K562 (cell line): ENCODE results near the gene ZMYND15. TPM values are rescaled to one million over a fixed set of nuclear protein-coding genes. Genes with fewer than 3 reads are reported as not detected.

Source experiments
- ATAC-seq: fragments of 200-7000 bp; cut with Tn5 transposase; 3 replicates; pipeline ENCODE4 v1.9.1; 2020; ENCODE audit warnings: moderate library complexity
- Bru-seq: library from RNA; stranded (reverse); fragments of 400-500 nt; gene quantifications from one replicate; lab custom pipeline; 2021; lab: Mats Ljungman, UMichigan
- BruChase-seq, 2 experiments: library from RNA; stranded (reverse); fragments of 400-500 nt; gene quantifications; one replicate each; lab custom pipeline; 2021; lab: Mats Ljungman, UMichigan
- BruUV-seq: library from RNA; stranded (reverse); fragments of 400-500 nt; replicated peaks from 2 replicates; lab custom pipeline; 2021; lab: Mats Ljungman, UMichigan
- CTCF ChIA-PET: fragments of 300-600 bp; formaldehyde crosslinking; extraction: SDS; loops from one replicate; lab custom pipeline; 2021; ENCODE audit warnings: low intra/inter-chr PET ratio; lab: Yijun Ruan, JAX
- POLR2A ChIA-PET: fragments of 300-600, 350-650 bp; sonication (Branson Sonifier 250); formaldehyde crosslinking; extraction: SDS; loops from one replicate; lab custom pipeline; 2021; ENCODE audit warnings: antibody characterized with exemption, inconsistent platforms; lab: Yijun Ruan, JAX
- DNase-seq, 4 experiments: peaks; one replicate each; pipeline versions ENCODE4 v3.0.0 to v3.0.0-alpha.2; 2011 to 2018; ENCODE audit warnings: low spot score in 3 of 4, mixed read lengths in 3 of 4; ENCODE audit errors: extremely low read depth in 1 of 4
- FAIRE-seq: peaks from 2 replicates; lab custom pipeline; 2011; peaks lifted over from hg19 to GRCh38; lab: Jason Lieb, UNC
- H2AFZ ChIP-seq: 2 replicates; pipeline ENCODE4 v1.6.0; 2011; ENCODE audit warnings: low read depth, low read length, control low read depth, inconsistent platforms
- H3K27ac ChIP-seq: fragments of 200-600 bp; 3 replicates; pipeline ENCODE4 v1.8.0; 2011; ENCODE audit warnings: low read depth, mild to moderate bottlenecking, control low read depth, inconsistent platforms, low read length, moderate library complexity, mixed read lengths; ENCODE audit errors: extremely low read depth
- H3K27me3 ChIP-seq, 2 experiments: fragments of 300-600 bp in 1 of 2; 2 replicates in 1 of 2; 3 replicates in 1 of 2; pipeline versions ENCODE4 v1.6.0 to v1.8.0; 2011; ENCODE audit warnings: inconsistent platforms in 2 of 2, low read length in 2 of 2, mild to moderate bottlenecking in 1 of 2, mixed read lengths in 1 of 2, moderate library complexity in 1 of 2; ENCODE audit not compliant: control insufficient read depth in 2 of 2, insufficient read depth in 2 of 2
- H3K36me3 ChIP-seq: fragments of 300-600 bp; 3 replicates; pipeline ENCODE4 v1.8.0; 2011; ENCODE audit warnings: mild to moderate bottlenecking, low read length, inconsistent platforms; ENCODE audit not compliant: control insufficient read depth, insufficient read depth
- H3K4me1 ChIP-seq, 2 experiments: fragments of 200-600 bp in 1 of 2; replicated peaks in 1 of 2; 2 replicates in 1 of 2; 3 replicates in 1 of 2; pipeline versions ENCODE4 v1.5.1 to v1.8.0; 2011; ENCODE audit warnings: inconsistent platforms in 2 of 2, low read length in 2 of 2, mild to moderate bottlenecking in 1 of 2, mixed read lengths in 1 of 2, moderate library complexity in 1 of 2; ENCODE audit not compliant: control insufficient read depth in 2 of 2, insufficient read depth in 2 of 2
- H3K4me2 ChIP-seq: 2 replicates; pipeline ENCODE4 v1.6.1; 2011; ENCODE audit warnings: low read length, control low read depth, inconsistent platforms, mixed read lengths; ENCODE audit not compliant: insufficient read depth
- H3K4me3 ChIP-seq: fragments of 200-600 bp; sonication (generic), shearing (Covaris generic); 2 replicates; pipeline ENCODE4 v1.5.1; 2016; ENCODE audit warnings: control low read depth, inconsistent platforms
- H3K79me2 ChIP-seq: fragments of 200-600 bp; 3 replicates; pipeline ENCODE4 v1.8.0; 2011; ENCODE audit warnings: low read length, inconsistent platforms; ENCODE audit not compliant: control insufficient read depth, insufficient read depth
- H3K9ac ChIP-seq, 2 experiments: 2 replicates each; pipeline versions ENCODE4 v1.6.0 to v1.6.1; 2011; ENCODE audit warnings: low read depth in 2 of 2, low read length in 2 of 2, control low read depth in 1 of 2, inconsistent platforms in 1 of 2, mild to moderate bottlenecking in 1 of 2, mixed read lengths in 1 of 2; ENCODE audit not compliant: insufficient read depth in 1 of 2
- H3K9me1 ChIP-seq: one replicate; pipeline ENCODE4 v1.6.0; 2011; ENCODE audit warnings: inconsistent platforms, mild to moderate bottlenecking, low read length, moderate library complexity; ENCODE audit not compliant: control insufficient read depth, insufficient read depth
- H3K9me3 ChIP-seq: replicated peaks from 2 replicates; pipeline ENCODE4 v1.5.1; 2011; ENCODE audit warnings: low read depth, low read length, inconsistent platforms; ENCODE audit not compliant: control insufficient read depth, insufficient read depth
- H4K20me1 ChIP-seq: replicated peaks from 2 replicates; pipeline ENCODE4 v1.6.1; 2011; ENCODE audit warnings: low read length, inconsistent platforms, mixed read lengths; ENCODE audit not compliant: control insufficient read depth, insufficient read depth
- CREM ChIP-seq: IDR thresholded peaks from 2 replicates; pipeline ENCODE4 v1.6.1; 2014; ENCODE audit warnings: antibody characterized with exemption, low read depth
- EGR1 ChIP-seq: fragments of 450-650 bp; conservative IDR thresholded peaks from 2 replicates; pipeline ENCODE4 v1.6.1; 2017; ENCODE audit warnings: mild to moderate bottlenecking
- ETV6 ChIP-seq, 3 experiments: fragments of 150-350 bp in 1 of 3; sonication (generic) in 1 of 3; formaldehyde crosslinking in 1 of 3; IDR thresholded peaks; 2 replicates each; pipeline versions ENCODE4 v1.6.1 to v1.8.0; 2014 to 2022; ENCODE audit warnings: borderline replicate concordance in 2 of 3, low read depth in 2 of 3, antibody characterized with exemption in 1 of 3, low read length in 1 of 3, mild to moderate bottlenecking in 1 of 3, missing genetic modification reagents in 1 of 3
- FOXP1 ChIP-seq: sonication (generic); formaldehyde crosslinking; IDR thresholded peaks from 2 replicates; pipeline ENCODE4 v1.8.0; 2022; ENCODE audit warnings: mild to moderate bottlenecking, missing genetic modification reagents
- THRAP3 ChIP-seq: fragments of 450-650 bp; IDR thresholded peaks from 2 replicates; pipeline ENCODE4 v1.6.1; 2016; ENCODE audit warnings: mild to moderate bottlenecking, inconsistent platforms, borderline replicate concordance
- ZNF133 ChIP-seq: fragments of 250-450 bp; sonication (Bioruptor Pico); IDR thresholded peaks from 2 replicates; pipeline ENCODE4 v1.4.0; 2020; ENCODE audit warnings: mild to moderate bottlenecking
- WGBS: fragments of 100-300 bp; shearing (Covaris generic); methylation state at CpG from one replicate; pipeline ENCODE4 v1.1.6; 2016; ENCODE audit warnings: low coverage, mixed read lengths; ENCODE audit not compliant: insufficient coverage; ENCODE audit errors: missing lambda C conversion rate; 5-methylcytosine and 5-hydroxymethylcytosine counted together
- in situ Hi-C: fragments of 300-500 bp; cut with MboI; formaldehyde crosslinking; loops from 4 replicates; pipeline ENCODE4 v1.15.0; 2018; ENCODE audit warnings: inconsistent platforms, mixed read lengths
- intact Hi-C: fragments of 100-400 bp; cut with micrococcal nuclease; formaldehyde crosslinking; loops from 2 replicates; pipeline ENCODE4 v1.14.2; 2022
- long read RNA-seq, 3 experiments: library from polyadenylated mRNA in 2 of 3; library from RNA in 1 of 3; unstranded in 2 of 3; stranded (forward) in 1 of 3; transcript quantifications; one replicate each; pipeline ENCODE4 v2.0.0, GENCODE V29; 2019 to 2022
- polyA minus RNA-seq, 3 experiments: library from RNA; depleted of rRNA, polyadenylated mRNA; stranded (reverse); fragments of >200 nt; gene quantifications; 2 replicates each; pipeline ENCODE4 v1.2.3, GENCODE V29; 2011
- polyA plus RNA-seq, 8 experiments: library from polyadenylated mRNA; depleted of rRNA in 4 of 8; stranded (reverse) in 5 of 8; unstranded in 3 of 8; fragments of >200 nt; fragmentation: Nextera tagmentation in 2 of 8; fragmentation: Illumina TruSeq in 1 of 8; extraction: Ambion mirVana in 2 of 8; extraction: Trizol in 1 of 8; gene quantifications; 2 replicates each; pipeline versions ENCODE4 v1.2.1 to v1.2.3, GENCODE V29; 2011 to 2014; ENCODE audit warnings: inconsistent platforms in 1 of 8, missing spikeins in 1 of 8
- total RNA-seq, 7 experiments: library from RNA; depleted of rRNA in 6 of 7; stranded (reverse); fragments of >200 nt in 6 of 7; fragmentation: Illumina TruSeq in 2 of 7; extraction: Trizol in 2 of 7; gene quantifications; 2 replicates each; pipeline versions ENCODE4 v1.2.1 to v1.2.3, GENCODE V29; 2011 to 2021; ENCODE audit warnings: low replicate concordance in 1 of 7
- TF ChIP-seq, protein P1 (sequence below): sonication (generic); formaldehyde crosslinking; IDR thresholded peaks from 2 replicates; pipeline ENCODE4 v1.8.1; 2022; ENCODE audit warnings: missing genetic modification reagents
- TF ChIP-seq, protein P2 (sequence below): IDR thresholded peaks from 2 replicates; pipeline ENCODE4 v1.6.1; 2014; ENCODE audit warnings: antibody characterized with exemption
- TF ChIP-seq, protein P3 (sequence below): fragments of 450-650 bp; formaldehyde crosslinking; conservative IDR thresholded peaks from 2 replicates; pipeline ENCODE4 v1.4.0; 2022; ENCODE audit warnings: mild to moderate bottlenecking, missing genetic modification characterization

Gene ZMYND15, protein sequence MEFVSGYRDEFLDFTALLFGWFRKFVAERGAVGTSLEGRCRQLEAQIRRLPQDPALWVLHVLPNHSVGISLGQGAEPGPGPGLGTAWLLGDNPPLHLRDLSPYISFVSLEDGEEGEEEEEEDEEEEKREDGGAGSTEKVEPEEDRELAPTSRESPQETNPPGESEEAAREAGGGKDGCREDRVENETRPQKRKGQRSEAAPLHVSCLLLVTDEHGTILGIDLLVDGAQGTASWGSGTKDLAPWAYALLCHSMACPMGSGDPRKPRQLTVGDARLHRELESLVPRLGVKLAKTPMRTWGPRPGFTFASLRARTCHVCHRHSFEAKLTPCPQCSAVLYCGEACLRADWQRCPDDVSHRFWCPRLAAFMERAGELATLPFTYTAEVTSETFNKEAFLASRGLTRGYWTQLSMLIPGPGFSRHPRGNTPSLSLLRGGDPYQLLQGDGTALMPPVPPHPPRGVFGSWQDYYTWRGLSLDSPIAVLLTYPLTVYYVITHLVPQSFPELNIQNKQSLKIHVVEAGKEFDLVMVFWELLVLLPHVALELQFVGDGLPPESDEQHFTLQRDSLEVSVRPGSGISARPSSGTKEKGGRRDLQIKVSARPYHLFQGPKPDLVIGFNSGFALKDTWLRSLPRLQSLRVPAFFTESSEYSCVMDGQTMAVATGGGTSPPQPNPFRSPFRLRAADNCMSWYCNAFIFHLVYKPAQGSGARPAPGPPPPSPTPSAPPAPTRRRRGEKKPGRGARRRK
- not detected in 2 replicates for total RNA-seq (2011; cell fraction: chromatin; rRNA removed; ENCODE audit: low replicate concordance)
- total RNA-seq (2011; cell fraction: nucleolus; rRNA removed): not detected in 2 replicates
- total RNA-seq (2011; cell fraction: nucleoplasm; rRNA removed): not detected in 2 replicates
- total RNA-seq (2014; rRNA removed) (not detected in 2 replicates), total RNA-seq (2014; rRNA removed; fragmentation: Illumina TruSeq; extraction: Trizol) (not detected in 2 replicates), total RNA-seq (2015; rRNA removed; fragmentation: Illumina TruSeq; extraction: Trizol) (not detected in 2 replicates), total RNA-seq (2021) (0.09 TPM in 1 of 2 replicates, not detected in the other), polyA plus RNA-seq (2011; rRNA removed) (not detected in 2 replicates), polyA plus RNA-seq (2014; fragmentation: Illumina TruSeq; extraction: Trizol) (not detected in 2 replicates), polyA plus RNA-seq (2014; fragmentation: Nextera tagmentation; extraction: Ambion mirVana) (not detected), polyA plus RNA-seq (2014; rRNA removed) (not detected in 2 replicates), polyA minus RNA-seq (2011; rRNA and poly(A)+ RNA removed) (not detected in 2 replicates), Bru-seq, nascent RNA (percentile 16 among the genes with signal in this experiment), BruChase-seq, experiment 1, labeled RNA remaining after a 2-hour chase (not detected), BruChase-seq, experiment 2, labeled RNA remaining after a 6-hour chase (not detected)
- not detected in 2 replicates for polyA plus RNA-seq (2011; cell fraction: cytosol; rRNA removed)
- 0.04 TPM in 1 of 2 replicates, not detected in the other for polyA plus RNA-seq (2011; cell fraction: nucleus; rRNA removed)
- not detected in 2 replicates for polyA plus RNA-seq (2012)
- polyA minus RNA-seq (2011; cell fraction: cytosol; rRNA and poly(A)+ RNA removed): not detected in 2 replicates
- polyA minus RNA-seq (2011; cell fraction: nucleus; rRNA and poly(A)+ RNA removed): not detected in 2 replicates
- long read RNA-seq, experiment 1: 0 reads
- long read RNA-seq, experiment 2: 0 reads
- long read RNA-seq, experiment 3: 0 reads

DNA sequence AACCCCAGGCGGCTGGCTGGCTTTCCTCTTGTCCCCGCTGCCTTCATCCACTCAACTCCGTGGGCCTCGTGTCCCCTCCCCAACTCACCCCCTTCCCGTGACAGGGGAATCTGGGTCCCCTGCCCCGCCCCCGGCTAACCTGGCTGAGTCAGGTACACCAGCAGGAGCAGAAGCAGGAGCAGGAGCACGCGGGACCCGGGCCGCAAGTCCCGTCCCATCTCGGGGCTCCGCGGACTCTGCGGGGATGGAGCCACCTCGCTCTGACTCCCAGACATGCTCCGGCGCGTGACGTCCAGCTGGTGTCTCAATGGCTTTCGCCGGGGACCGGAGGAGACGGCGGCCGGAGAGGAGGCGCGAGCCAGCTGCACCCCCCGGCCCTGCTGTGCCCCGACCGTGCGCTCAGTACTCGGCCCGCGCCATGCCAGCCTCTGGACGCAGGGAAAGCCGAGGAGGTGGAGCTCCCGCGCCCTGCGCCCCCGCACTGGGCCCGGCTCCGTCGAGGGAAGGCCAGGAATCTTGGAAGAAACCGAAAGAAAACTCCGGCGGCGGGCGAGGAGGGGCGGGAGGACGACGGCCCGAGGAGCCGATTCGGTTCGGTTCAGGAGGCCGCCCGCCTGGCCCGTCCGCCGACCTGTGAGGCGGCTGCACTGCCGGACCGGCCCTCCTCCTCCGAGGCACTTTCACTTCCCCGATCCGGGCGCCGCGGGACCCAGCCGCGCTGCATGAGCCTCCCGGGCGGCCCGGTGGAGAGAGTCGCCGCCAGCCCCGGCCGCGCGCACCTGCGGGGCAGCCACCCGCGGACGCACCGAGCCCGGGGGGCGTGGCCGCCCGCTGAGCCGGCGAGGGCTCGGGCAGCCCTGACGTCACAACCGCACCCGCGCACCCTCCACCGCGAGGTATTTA is at the start of gene ZMYND15, which contains the start of gene CXCL16:
ZMYND15 (plus strand) TSS at position 712 of the 903 bp plus-strand sequence. CDS start 716 bp downstream, outside the sequence.
CXCL16 (minus strand) TSS at position 807 of the 903 bp plus-strand sequence; CDS start at position 218, 589 bp downstream.
- under 1% methylated on average over 44 of the region's 100 CpGs for WGBS
- DNase-seq (peak; percentile 21 to 79 (median 60)), ATAC-seq (peak; percentile 68), FAIRE-seq (no peak)
- Histone ChIP-seq H3K27ac (no peak within 1 kb of the TSS), H3K9ac (peak within 1 kb of the TSS in 1 of 2 experiments; percentile 83; a peak in 2 of 4 replicates), H3K36me3 (no peaks in the 10 kb centered on the region), H3K4me1 (peaks cover 4 to 15% of the 10 kb centered on the region in 2 experiments; a peak in 3 of 5 replicates), H3K4me3 (peak within 1 kb of the TSS; percentile 43), H3K4me2 (peak within 1 kb of the TSS; percentile 72), H4K20me1 (no peaks in the 10 kb centered on the region), H3K9me1 (no peaks in the 10 kb centered on the region), H3K9me3 (no peaks in the 10 kb centered on the region), H3K27me3 (peaks cover 15 to 40% of the 10 kb centered on the region in 2 experiments), H2AFZ (peak within 1 kb of the TSS; percentile 68), H3K79me2 (no peaks in the 10 kb centered on the region)
- CTCF ChIA-PET: interaction anchor here (0.7 kb wide), 1 partner anchor 402 kb away, joined by 3 read pairs; no protein-coding TSS in a partner anchor
- intact Hi-C loops (no loop called here), in situ Hi-C loops (no loop called here)
- no TSS peak for BruUV-seq
- POLR2A ChIA-PET: interaction anchor here (1.1 kb wide), 1 partner anchor 16 kb away, joined by 4 read pairs; no protein-coding TSS in a partner anchor
- TF ChIP-seq CREM: peak; percentile 34; the same call in 1 of the 2 replicates
- peak; percentile 55; the same call in 1 of the 2 replicates for TF ChIP-seq EGR1
- TF ChIP-seq FOXP1 (CRISPR knock-in tag): no peak
- TF ChIP-seq ETV6 (IDR thresholded peaks at IDR 0.05; ENCODE audit: borderline replicate concordance in 1 of 2, low read depth in 2 of 2, low read length in 1 of 2): no peak
- TF ChIP-seq ETV6 (CRISPR knock-in tag; IDR thresholded peaks at IDR 0.05; ENCODE audit: borderline replicate concordance): no peak
- TF ChIP-seq, protein P1, sequence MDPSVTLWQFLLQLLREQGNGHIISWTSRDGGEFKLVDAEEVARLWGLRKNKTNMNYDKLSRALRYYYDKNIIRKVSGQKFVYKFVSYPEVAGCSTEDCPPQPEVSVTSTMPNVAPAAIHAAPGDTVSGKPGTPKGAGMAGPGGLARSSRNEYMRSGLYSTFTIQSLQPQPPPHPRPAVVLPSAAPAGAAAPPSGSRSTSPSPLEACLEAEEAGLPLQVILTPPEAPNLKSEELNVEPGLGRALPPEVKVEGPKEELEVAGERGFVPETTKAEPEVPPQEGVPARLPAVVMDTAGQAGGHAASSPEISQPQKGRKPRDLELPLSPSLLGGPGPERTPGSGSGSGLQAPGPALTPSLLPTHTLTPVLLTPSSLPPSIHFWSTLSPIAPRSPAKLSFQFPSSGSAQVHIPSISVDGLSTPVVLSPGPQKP (CRISPR knock-in tag): no peak
- TF ChIP-seq, protein P2, sequence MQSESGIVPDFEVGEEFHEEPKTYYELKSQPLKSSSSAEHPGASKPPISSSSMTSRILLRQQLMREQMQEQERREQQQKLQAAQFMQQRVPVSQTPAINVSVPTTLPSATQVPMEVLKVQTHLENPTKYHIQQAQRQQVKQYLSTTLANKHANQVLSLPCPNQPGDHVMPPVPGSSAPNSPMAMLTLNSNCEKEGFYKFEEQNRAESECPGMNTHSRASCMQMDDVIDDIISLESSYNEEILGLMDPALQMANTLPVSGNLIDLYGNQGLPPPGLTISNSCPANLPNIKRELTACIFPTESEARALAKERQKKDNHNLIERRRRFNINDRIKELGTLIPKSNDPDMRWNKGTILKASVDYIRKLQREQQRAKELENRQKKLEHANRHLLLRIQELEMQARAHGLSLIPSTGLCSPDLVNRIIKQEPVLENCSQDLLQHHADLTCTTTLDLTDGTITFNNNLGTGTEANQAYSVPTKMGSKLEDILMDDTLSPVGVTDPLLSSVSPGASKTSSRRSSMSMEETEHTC: 0 out of 2 replicates have a peak, but pooled peaks have one; percentile 17
- TF ChIP-seq, protein P3, sequence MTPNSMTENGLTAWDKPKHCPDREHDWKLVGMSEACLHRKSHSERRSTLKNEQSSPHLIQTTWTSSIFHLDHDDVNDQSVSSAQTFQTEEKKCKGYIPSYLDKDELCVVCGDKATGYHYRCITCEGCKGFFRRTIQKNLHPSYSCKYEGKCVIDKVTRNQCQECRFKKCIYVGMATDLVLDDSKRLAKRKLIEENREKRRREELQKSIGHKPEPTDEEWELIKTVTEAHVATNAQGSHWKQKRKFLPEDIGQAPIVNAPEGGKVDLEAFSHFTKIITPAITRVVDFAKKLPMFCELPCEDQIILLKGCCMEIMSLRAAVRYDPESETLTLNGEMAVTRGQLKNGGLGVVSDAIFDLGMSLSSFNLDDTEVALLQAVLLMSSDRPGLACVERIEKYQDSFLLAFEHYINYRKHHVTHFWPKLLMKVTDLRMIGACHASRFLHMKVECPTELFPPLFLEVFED (CRISPR knock-in tag): no peak
- TF ChIP-seq THRAP3: no peak
- no peak for TF ChIP-seq ZNF133 (CRISPR knock-in tag)
